ENCODE data around the gene VTI1A. TPM values are rescaled to one million over a fixed set of nuclear protein-coding genes. Genes with fewer than 3 reads are reported as not detected.

VTI1A gene
- total and polyA plus RNA-seq, 2 of the 8 experiments (the other 6 are each of a cell fraction or from before 2014, with no cell fraction given) = 6.0 to 20.0 TPM

- POLR2A ChIA-PET (ENCODE audit: partially characterized antibody) = interaction anchor here (0.7 to 1.2 kb wide), 2 partner anchors 33 to 742 kb away, joined by 3 read pairs; no protein-coding TSS in a partner anchor
- Histone ChIP-seq H3K14ac (ENCODE audit: insufficient read length) (no peak overlapping the region), H2BK120ac (replicated peaks; ENCODE audit: low read depth, low read length) (no peak overlapping the region), H4K91ac (replicated peaks; ENCODE audit: insufficient read length, low read length) (no peak overlapping the region), H3K79me2 (ENCODE audit: control insufficient read depth in 1 of 2, insufficient read depth in 2 of 2, low read length in 2 of 2) (no peaks in the 10 kb centered on the region), H3K4me1 (replicated peaks in 1 of 4; ENCODE audit: control insufficient read depth in 3 of 4, insufficient read depth in 4 of 4, low read length in 3 of 4) (peaks cover 4 to 21% (median 12%) of the 10 kb centered on the region in 4 experiments; a peak in 4 of 7 replicates), H3K18ac (ENCODE audit: extremely low read depth, low read length) (no peak overlapping the region), H3K23ac (ENCODE audit: insufficient read length) (no peak overlapping the region), H3K4me3 (ENCODE audit: extremely low read depth in 1 of 4, insufficient read depth in 2 of 4, low read depth in 3 of 4, low read length in 4 of 4) (no peak overlapping the region), H2AFZ (ENCODE audit: low read length) (no peak overlapping the region), H3K27me3 (replicated peaks in 1 of 4; ENCODE audit: control insufficient read depth in 3 of 4, extremely low read depth in 1 of 4, insufficient read depth in 3 of 4, low read length in 3 of 4) (no peaks in the 10 kb centered on the region), H3K27ac (ENCODE audit: low read depth, low read length) (no peak overlapping the region), H2BK5ac (ENCODE audit: low read depth, low read length) (no peak overlapping the region; the same call in 1 of the 2 replicates), H2AK5ac (ENCODE audit: low read depth, low read length) (no peak overlapping the region), H3K9me3 (ENCODE audit: insufficient read depth in 2 of 2, low read depth in 1 of 2, low read length in 1 of 2) (no peaks in the 10 kb centered on the region), H2BK12ac (ENCODE audit: low read depth, low read length) (no peak overlapping the region), H3K4me2 (ENCODE audit: insufficient read depth in 1 of 2, low read depth in 2 of 2, low read length in 2 of 2) (no peak overlapping the region), H3K4ac (replicated peaks; ENCODE audit: insufficient read length, low read depth, low read length) (no peak overlapping the region), H4K20me1 (replicated peaks in 1 of 2; ENCODE audit: control insufficient read depth in 1 of 2, insufficient read depth in 2 of 2, low read length in 2 of 2) (no peaks in the 10 kb centered on the region), H3K23me2 (ENCODE audit: low read depth, low read length) (no peaks in the 10 kb centered on the region; the same call in 1 of the 2 replicates), H2BK20ac (ENCODE audit: low read length) (no peak overlapping the region), H3K79me1 (ENCODE audit: low read depth, low read length) (no peaks in the 10 kb centered on the region; the same call in 1 of the 2 replicates), H2BK15ac (ENCODE audit: low read length) (peak overlapping the region; percentile 83), H3K56ac (replicated peaks; ENCODE audit: insufficient read length, low read depth, low read length) (no peak overlapping the region), H3K9ac (replicated peaks in 1 of 4; ENCODE audit: extremely low read depth in 1 of 4, low read depth in 3 of 4, low read length in 3 of 4) (no peak overlapping the region), H3K36me3 (ENCODE audit: control insufficient read depth in 2 of 4, insufficient read depth in 4 of 4, low read length in 3 of 4) (no peaks in the 10 kb centered on the region), H4K8ac (ENCODE audit: extremely low read depth, insufficient read depth, low read length) (no peak overlapping the region), H4K5ac (ENCODE audit: insufficient read length, low read depth, low read length) (no peak overlapping the region)
- DNase-seq (ENCODE audit: low read depth in 1 of 2, low spot score in 2 of 2) (peak in 1 of 2 experiments; percentile 19), FAIRE-seq (no peak)
- WGBS, 2 experiments (ENCODE audit: extremely low coverage in 1 of 2, insufficient coverage in 1 of 2, insufficient read length in 1 of 2, insufficient replicate concordance in 2 of 2, low coverage in 1 of 2, low lambda C conversion rate in 2 of 2, missing lambda C conversion rate in 1 of 2) = 91% methylated on average over 8 of the region's 8 CpGs; no CpG with 5 or more reads in 1 of the 2 experiments
- CTCF ChIA-PET (ENCODE audit: partially characterized antibody) = interaction anchor here (1.5 to 3.5 kb wide), 2 partner anchors 10 to 55 kb away, joined by 3 to 28 read pairs; no protein-coding TSS in a partner anchor
- TF ChIP-seq ASH2L (IDR thresholded peaks at IDR 0.05; ENCODE audit: low read length) (no peak), BRCA1 (IDR thresholded peaks at IDR 0.05; ENCODE audit: low read depth, low read length) (no peak), POLR2A (IDR thresholded peaks at IDR 0.05; ENCODE audit: control extremely low read depth in 1 of 2, low read depth in 2 of 2, low read length in 2 of 2) (no peak), EP300 (IDR thresholded peaks at IDR 0.05; ENCODE audit: borderline replicate concordance in 1 of 2, low read depth in 2 of 2, low read length in 2 of 2) (no peak), SAP30 (IDR thresholded peaks at IDR 0.05; ENCODE audit: insufficient read depth, insufficient replicate concordance, low read length) (no peak), RAD21 (IDR thresholded peaks at IDR 0.05 in 1 of 2, conservative IDR thresholded peaks at IDR 0.05 in 1 of 2; ENCODE audit: low read depth in 2 of 2, low read length in 2 of 2) (no peak), CREB1 (IDR thresholded peaks at IDR 0.05) (no peak), POU5F1 (IDR thresholded peaks at IDR 0.05; ENCODE audit: low read depth, low read length) (no peak), CBX8 (IDR thresholded peaks at IDR 0.05; ENCODE audit: borderline replicate concordance, low read depth, low read length) (no peak), HDAC2 (IDR thresholded peaks at IDR 0.05; ENCODE audit: borderline replicate concordance in 1 of 2, low read depth in 2 of 2, low read length in 2 of 2) (no peak), BACH1 (IDR thresholded peaks at IDR 0.05; ENCODE audit: low read length) (no peak), E2F6 (IDR thresholded peaks at IDR 0.05) (no peak)
- TF ChIP-seq, protein P1, sequence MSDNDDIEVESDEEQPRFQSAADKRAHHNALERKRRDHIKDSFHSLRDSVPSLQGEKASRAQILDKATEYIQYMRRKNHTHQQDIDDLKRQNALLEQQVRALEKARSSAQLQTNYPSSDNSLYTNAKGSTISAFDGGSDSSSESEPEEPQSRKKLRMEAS (IDR thresholded peaks at IDR 0.05) = no peak
Measured at GRCh38 chr10:112711366-112711765, 264.4 kb downstream of the VTI1A start.
